ENCODE data around the gene TMEM141.

TMEM141 gene

DNA sequence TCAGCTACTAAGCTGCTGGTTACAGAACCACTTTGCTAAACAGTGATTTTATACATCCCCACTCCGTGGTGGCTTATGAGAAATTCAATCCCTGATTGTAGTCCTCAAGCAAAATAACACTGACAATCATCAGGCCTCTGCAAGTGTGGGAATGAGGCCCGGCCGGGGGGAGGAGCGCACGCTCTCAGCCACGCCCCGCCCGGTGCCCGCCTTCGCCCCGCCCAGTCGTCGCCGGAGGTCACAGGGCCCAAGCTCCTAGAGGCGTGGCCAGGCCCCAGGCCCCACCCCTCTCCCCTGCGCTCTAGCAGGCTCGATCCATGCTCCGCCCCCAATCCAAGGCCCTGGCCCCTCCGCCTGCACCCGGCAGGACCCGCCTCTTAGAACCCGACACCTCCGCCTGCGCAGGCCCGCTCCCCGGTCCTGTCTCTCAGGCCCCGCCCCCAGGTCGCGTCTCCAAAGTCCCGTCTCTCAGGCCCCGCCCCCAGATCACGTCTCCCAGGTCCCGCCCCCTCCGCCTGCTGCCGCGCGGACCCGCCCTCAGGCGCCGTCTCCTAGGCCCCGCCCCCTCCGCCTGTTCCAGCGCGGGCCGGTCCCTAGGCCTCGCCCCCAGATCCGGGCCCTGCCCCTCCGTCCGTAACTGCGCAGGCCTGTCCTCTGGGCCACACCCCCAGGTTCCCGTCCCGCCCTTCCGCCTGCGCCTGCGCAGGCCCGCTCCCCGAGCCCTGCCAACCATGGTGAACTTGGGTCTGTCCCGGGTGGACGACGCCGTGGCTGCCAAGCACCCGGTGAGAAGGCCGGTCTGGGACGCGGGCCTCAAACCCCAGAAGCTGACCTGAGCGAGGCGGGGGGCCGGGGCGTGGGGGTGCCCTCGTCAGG, at the start of gene TMEM141:
Gene TMEM141, plus strand, starts transcription at position 705 of the 876 bp plus-strand sequence. Its CDS starts 27 bp downstream, at position 732.
- DNase-seq, result peak; percentile 100

DNA sequence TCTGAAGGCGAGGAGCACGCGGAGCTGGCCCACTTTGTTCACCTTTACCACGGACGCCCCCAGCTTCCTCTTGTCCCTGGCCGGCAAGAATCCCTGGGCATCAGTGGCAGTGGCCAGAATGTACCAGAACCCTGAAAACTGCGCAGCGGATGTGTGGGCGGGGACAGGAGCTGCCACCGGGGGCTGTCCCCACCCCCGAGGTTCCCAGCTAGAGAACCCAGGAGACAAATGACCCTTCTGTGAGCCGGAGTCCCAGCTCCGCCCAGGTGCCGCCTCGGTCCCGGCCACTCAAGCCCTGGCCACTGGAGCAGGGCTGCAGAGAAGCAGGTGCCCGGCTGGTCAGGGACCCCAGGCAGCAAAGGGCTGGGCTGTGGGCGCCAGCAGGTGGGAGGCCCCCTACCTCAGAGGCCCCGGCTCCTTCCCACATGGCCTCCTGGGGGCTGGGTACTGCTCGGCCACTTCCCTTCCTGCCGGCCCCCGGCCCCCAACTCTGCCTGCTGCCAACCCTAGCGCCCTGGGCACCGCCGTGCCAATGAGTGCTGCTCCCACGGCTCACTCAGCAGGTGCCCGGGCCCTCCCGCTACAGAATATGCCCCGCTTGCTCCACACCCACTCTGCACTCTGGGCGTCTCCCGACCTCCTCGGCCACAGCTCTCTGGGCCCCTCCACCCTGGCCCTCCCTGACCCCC, 49.1 kb upstream of the TMEM141 start:
- DNase-seq, result no peak

DNA sequence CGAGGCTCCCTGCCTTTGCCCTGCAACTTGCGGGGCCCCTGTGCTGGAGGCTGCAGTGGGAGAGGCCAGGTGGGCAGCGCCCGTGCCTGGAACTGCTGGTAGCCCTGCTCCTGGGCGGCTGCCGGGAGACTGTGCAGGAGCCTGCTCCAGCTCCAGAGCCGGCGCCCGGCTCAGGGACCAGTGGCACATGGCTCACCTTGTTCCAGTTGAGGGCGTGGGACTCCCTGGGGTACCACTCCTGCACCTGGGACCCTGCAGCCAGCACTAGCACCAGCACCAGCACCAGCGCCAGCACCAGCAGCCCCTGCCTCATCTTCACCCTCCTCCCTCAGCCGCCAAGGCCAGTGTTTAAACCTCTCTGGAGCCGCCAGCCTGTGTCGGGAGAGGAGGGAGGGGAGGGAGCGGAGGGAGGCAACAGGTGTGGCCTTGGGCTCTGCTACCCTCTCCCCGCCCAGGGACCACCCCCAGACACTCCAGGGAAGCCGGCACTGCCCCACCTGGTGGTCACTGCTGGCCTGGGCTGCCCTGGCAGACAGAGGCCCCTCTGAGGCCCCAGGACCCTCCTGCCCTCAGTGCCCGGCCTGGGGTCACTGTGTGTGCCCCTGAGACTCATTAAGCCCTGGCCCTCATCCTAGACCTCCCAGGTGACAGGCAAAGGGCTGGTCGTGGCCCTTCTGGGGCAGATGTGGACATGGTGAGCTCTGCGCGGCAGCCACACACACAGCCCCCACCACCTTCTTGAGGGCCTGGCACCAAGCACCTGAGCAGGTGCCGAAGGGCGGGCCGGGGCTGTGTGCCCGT, 48.4 kb upstream of the TMEM141 start, which contains the start of gene LCN10:
Gene LCN10, minus strand, starts transcription at position 350 of the 801 bp plus-strand sequence. Its CDS starts 37 bp downstream, at position 313.
- DNase-seq, result peak; percentile 39

DNA sequence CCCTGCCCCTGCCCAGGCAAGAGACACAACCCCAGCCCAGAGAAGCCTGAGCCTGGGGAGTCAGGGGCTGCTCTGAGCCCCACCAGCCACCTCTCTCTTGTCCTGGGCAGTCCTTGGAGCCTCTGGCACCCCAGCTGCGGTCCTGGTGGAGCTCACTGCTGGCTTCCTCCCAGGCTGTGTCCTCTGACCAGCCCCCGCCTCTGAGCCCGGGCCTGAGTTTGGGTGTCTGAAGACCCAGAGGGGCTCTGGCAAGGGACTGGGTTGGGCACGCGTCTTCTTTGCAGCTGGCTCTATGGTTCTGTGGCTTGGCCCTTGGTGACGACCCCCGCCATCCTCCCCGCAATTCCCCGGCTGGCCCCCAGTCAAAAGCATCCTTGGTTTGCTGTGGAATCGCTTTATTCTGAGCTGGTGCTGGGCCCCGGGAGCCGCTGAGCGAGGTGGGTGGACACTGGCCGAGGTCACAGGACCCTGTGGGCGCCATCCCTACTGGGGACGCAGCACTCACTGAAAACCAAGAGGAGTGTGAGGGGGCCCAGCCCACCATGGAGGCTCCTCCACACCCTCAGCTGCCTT, 47.4 kb upstream of the TMEM141 start:
- DNase-seq, result no peak

DNA sequence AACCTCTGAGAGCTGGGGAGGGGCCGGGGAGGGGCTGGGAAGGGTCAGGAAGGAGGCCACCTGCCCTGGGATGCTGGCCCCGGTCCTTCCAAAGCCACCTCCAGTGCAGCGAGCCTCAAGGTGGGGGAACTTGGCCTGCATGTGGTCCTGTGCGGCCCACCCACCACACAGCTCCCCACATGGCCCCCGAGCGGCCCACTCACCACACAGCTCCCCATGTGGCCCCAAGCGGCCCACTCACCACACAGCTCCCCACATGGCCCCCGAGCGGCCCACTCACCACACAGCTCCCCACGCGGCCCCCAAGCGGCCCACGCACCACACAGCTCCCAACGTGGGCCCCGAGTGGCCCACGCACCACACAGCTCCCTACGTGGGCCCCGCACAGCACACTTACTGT, 46.4 kb upstream of the TMEM141 start:
- DNase-seq, result no peak

DNA sequence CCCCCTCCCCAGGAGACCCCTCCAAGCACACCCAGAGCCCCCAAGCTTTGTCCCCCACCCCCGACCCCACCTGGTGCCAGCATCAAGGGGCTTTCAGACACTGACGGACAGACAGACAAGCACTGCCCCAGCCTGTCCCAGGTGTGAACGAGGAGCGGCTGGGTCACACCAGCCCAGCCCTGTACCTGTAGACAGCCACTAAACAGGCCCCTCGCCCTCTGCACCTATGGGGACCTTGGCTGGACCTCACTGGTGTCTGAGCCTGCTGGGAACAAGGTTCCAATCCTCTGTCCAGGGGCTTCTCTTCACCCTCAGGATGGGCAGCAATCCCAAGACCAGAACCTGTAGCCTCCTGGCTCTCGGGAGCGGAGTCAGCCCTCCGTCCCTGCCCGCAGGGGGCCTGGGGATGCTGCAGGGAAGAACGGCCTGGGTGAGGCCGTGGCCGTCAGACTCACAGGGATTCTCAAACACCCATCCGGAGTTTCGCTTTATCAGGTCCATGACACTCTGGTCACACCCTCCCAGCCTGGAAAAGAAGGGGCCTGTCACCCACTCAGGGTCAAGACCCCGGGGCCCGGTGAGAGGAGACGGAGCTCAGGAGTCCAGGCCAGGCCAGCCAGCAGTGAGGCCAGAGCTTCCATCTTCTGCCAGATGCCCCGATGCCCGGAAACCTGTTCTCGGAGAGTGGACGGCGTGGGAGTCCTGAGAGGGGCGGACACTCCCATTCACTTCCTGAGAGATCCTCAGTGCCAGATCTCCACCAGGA, 45.6 kb upstream of the TMEM141 start:
- no peak for DNase-seq

DNA sequence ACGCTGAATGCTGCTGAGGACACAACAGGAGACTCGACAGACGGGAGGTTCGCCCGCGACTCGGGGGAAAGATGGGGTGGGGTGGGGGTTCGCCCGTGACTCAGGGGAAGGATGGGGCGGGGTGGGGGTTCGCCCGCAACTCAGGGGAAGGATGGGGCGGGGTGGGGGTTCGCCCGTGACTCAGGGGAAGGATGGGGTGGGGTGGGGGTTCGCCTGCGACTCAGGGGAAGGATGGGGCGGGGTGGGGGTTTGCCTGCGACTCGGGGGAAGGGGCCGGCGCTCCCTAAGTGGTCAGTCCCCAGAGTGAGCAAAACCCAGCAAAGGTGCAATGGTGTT, 45.0 kb upstream of the TMEM141 start:
- DNase-seq, result no peak

DNA sequence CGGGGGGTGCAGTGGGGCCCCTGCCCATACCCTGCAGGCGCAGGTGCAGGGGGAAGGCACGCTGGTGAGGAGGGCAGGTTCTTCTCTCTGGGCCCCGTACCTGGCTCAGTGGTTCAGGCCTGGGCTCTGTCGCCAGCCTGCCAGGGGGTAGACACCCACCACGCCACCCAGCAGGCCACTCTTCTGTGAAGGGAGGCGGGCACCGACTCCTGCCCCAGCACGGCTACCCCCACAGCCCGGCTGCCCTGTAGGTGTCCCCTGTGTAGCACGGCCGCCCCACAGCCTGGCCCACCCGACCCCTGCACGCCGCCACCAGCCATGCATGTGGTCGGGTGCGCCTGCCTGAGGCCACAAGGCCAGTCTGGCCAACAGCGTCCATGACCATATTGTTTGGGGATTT, 44.5 kb upstream of the TMEM141 start:
- no peak for DNase-seq

DNA sequence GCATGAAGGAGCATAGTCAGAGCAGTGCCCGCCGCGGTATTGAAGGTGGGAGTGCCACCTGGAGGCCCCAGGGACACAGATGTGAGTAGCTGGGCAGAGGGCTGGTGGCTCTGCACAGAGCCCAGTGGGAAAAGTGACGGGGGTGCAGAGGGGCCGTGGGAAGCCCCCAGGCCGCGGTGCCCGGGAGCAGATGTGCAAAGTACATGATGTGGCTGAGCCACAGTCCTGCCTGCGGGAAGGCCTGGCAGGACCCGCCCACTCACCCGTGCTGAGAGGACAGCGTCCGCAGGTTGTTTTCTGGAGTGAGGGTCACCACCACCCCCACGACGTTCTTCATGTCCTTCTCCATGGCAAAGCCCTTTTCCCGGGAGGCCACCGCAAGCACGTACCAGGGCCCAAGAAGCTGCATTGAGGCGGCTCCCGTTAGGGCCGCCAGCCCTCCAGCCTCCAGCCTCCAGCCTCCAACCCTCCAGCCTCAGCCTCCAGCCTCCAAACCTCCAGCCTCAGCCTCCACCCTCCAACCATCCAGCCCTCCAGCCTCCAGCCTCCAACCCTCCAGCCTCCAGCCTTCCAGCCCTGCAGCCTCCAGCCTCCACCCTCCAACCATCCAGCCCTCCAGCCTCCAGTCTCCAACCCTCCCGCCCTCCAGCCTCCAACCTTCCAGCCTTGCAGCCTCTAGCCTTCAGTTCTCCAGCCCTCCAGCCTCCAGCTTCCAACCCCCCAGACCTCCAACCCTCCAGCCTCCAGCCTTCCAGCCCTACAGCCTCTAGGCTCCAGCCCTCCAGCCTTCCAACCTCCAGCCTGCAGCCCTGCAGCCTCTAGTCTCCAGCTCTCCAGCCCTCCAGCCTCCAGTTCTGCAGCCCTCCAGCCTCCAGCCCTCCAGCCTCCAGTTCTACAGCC, 43.7 kb upstream of the TMEM141 start:
- no peak for DNase-seq

DNA sequence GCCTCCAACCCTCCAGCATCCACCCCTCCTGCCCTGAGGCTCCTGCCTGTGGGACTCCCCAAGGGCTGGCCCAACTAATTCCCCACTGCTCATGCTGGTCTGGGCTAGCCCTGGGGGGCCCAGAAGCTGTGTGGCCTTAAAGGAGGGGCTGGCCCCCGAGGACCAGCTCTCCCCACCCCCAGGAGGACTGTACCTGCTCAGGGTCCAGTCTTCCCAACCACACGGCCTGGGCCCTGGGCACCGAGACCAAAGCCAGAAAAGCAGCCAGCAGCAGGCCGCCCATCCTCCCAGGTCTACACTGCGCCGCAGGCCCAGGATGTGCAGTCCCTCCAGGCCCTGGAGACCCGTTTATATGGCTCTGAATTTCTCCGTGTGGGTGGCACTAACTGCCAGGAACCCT, 42.9 kb upstream of the TMEM141 start, which contains the start of gene LCN6:
Gene LCN6, minus strand, starts transcription at position 325 of the 400 bp plus-strand sequence. Its CDS starts 42 bp downstream, at position 283.
- DNase-seq, result no peak

DNA sequence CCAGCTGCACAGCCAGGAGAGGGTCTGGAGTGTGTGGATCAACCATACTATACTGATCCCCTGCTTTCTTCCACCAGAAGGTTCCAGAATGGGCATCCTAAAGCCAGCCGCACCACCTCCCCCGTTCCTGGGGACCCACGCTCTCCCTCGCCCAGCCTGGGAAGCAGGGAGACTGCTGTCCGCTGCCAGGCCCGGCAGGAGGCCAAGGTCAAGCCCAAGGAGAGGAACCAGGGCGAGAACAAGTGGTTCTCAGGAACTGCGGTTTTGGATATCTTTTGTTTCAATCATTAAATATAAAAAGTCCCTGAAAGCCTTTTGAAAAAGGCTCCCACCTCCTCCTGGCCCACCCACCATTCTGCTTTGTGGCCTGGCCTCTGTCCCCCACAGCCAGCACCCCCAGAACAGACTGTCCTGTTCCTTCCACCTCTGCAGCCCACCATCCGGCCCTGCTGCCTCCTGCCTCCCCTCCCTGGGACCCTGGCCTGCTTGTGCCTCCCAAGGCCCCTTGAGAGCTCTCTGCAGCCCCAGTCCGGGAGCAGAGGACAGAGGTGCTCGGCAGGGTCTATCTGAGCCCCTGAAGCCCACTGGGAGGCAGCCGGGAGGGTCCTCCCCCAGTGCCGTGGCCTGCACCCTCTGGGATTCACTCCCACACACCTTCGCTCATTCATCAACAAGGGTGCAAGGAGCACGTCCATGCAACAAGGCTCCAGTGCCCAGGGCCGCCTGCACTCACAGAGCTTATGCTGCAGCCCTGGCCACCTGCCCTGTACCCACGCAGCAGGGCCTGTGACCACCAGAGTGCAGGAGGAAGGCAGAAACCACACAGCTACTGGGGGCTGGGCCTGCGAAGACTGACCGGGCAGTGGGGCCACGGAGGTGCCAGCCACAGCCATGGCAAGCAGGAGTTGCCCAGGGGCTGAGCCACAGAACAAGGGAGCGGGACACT, 42.2 kb upstream of the TMEM141 start:
- no peak for DNase-seq

DNA sequence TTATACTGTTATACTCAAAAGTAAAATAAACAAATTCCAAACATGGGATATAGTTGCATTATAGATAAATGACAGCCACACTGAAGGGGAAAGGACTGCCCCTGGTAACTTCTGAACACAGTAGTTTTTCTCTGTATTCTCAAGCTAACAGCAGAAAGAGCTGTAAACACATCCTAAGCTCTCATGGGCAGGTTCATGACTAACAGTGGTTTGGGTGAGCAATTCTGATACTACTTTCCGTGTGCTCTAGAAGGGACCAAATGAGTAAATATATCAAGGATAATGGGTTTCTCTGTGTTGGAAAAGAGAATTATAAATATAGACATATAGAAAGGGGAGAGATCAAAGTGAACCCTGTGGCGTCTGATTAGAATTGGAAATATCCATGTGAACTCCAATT, 40.6 kb upstream of the TMEM141 start:
- DNase-seq, result no peak

DNA sequence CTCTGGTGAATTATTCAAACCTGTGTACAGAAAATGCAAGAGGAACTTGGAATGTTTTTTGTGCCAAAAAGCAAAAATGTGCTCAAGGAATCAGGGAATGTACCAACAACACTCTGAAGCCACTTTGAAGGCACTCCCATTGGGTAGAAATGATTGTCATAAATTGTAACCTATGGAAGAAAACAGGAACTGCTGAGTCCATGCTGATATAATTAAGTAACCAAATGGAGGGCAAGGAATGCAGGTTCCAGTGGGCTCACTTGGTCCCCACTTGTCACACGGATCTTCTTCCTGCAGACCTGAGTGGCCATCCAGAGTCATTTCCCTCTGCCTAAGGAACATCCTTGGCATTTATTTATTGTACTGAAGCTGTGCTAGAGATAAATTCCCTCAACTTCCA, 39.9 kb upstream of the TMEM141 start:
- no peak for DNase-seq

DNA sequence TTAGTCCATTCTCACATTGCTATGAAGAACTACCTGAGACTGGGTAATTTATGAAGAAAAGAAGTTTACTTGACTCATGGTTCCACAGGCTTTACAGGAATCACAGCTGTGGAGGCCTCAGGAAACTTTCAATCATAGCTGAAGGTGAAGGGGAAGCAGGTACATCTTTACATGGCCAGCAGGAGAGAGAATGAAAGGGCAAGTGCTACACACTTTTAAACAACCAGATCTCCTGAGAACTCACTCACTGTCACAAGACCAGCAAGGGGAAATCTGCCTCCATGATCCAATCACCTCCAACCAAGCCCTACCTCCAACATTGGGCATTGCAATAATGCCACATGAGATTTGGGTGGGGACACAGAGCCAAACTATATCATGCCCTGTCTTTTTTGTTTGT, 39.3 kb upstream of the TMEM141 start:
- DNase-seq, result no peak

DNA sequence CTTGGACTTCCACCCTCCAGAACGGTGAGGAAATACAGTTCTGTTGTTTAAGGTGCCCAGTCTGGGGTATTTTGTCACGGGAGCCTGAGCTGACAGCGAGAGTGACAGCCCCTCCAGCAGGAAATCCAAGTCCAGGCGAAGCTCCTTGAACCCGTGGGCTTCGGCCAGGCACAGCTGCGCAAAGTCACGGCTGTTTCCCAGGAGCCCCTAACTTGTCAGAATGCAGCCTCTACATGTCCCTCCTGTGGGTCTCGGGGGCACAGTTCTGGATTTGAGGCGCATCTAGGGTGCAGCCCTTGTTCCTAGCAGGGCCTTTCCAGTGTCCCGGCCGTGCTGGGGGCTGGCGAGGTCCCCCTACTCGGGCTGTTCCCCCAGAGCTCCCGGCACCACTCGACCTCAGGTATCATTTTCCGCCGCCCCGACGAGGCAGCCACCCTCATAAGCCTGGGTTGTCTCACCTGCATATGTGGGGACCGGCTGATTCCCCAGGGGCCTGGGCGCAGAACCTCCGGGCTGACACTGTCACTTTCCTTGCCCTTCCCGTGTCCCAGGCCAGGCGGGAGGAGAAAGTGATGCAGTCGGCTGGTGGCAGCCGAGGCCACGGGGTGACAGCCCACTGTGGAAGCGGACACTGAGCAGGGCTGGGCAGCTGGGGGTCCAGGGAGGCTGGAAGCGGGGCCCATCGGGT, 37.6 kb upstream of the TMEM141 start:
- DNase-seq, result no peak

DNA sequence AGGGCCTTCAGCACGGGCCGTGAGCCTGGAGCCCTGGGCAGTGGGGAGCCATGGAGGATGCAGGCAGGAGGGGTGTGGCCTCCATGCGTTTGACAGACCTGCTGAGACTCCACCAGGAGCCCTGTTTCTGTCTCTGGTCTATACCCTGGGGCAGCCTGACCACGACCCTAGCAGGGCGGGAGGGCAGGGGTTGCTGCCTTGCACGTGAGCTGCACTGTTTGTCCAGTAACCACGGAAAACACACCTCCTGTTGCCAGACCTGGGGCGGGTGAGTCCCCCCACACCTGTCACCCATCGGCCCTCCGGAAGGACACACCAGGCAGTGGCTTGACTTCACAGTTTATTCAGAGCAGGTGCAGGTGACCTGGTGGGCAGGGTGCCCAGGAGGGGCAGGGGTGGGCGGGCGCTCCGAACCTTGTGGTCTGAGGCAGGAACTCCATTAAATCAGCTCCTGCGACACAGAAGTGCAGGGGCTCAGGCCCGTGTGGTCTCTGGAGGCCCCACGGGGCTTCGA, 37.0 kb upstream of the TMEM141 start:
- no peak for DNase-seq

DNA sequence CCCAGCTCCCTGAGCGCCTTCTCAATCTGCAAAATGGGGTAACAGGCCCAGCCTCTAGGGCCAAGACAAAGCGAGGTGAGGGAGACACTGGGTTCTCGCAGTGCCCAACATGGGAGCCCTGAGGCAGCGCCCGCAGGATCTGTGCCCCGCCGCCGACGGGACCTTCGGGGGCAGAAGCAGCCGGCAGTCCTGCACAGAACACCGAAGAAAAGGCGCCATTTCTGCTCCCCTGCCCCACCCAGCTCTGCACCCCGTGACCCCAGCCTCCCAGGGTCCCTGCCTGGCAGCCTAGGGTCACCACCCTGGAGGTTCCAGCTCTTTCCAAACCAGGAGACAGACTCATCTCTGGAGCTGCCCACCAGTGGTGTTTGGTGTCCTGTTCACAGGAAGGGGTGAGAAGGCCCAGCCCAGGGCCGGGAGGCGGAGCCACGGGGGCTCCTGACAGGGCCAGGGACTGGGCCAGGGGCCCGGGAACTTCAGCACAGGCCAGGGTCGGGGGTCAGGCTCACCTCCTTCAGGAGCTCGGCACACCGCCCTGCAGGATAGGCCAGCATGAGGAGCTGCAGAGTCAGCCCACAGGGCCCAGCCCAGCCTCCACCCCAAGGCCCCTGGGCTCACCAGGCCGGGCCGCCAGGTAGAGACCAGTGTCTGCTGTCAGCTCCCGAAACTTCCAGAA, 36.4 kb upstream of the TMEM141 start:
- DNase-seq, result no peak
